HG03196 (cell line): Measurements from ENCODE around the gene ZBTB32.
"Not testable (repeated sequence)": the region's sequence is repeated elsewhere in the genome, so short reads cannot be mapped to it uniquely, and the experiment has no call there.

ENCODE experiments used
- ATAC-seq: cut with Tn5 transposase; IDR thresholded peaks from one replicate; pipeline ENCODE4 v1.9.1; 2021; ENCODE audit not compliant: unreplicated experiment

Gene ZBTB32

GRCh38 chr19:35719402-35720162, 15.2 kb downstream of the ZBTB32 start:
- no peak for ATAC-seq

- ATAC-seq, result no peak
These were observed 15.8 kb downstream of the ZBTB32 start for GRCh38 chr19:35720163-35720524.

GRCh38 chr19:35720648-35721047, 16.3 kb downstream of the ZBTB32 start:
- ATAC-seq, result no peak

DNA sequence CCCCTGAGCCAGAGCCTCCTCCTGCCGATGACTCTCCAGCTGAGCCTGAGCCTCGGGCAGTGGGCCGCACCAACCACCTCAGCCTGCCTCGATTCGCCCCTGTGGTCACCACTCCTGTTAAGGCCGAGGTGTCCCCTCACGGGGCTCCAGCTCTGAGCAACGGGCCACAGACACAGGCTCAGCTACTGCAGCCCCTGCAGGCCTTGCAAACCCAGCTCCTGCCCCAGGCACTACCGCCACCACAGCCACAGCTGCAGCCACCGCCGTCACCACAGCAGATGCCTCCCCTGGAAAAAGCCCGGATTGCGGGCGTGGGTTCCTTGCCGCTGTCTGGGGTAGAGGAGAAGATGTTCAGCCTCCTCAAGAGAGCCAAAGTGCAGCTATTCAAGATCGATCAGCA, 17.0 kb downstream of the ZBTB32 start:
- no peak for ATAC-seq

- no peak for ATAC-seq
These were observed 18.1 kb downstream of the ZBTB32 start for GRCh38 chr19:35722461-35722860.

- no peak for ATAC-seq
These were observed 18.5 kb downstream of the ZBTB32 start for GRCh38 chr19:35722897-35723296.

- ATAC-seq, result no peak
These were observed 19.3 kb downstream of the ZBTB32 start for GRCh38 chr19:35723671-35724070.

DNA sequence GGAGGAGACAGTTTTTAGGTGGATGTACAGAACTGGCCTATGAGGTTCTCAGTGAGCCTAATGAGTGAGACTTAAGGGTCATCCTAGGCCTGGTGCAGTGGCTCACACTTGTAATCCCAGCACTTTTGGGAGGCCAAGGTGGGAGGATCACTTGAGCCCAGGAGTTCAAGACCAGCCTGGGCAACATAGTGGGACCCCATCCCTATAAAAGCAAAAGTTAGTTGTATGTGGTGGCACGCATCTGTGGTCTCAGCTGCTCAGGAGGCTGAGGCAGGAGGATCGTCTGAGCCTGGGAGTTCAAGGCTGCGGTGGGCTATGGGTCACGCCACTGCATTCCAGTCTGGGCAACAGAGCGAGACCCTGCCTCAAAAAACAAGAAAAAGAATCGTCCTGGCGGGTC, 19.8 kb downstream of the ZBTB32 start:
- not testable (repeated sequence) for ATAC-seq

DNA sequence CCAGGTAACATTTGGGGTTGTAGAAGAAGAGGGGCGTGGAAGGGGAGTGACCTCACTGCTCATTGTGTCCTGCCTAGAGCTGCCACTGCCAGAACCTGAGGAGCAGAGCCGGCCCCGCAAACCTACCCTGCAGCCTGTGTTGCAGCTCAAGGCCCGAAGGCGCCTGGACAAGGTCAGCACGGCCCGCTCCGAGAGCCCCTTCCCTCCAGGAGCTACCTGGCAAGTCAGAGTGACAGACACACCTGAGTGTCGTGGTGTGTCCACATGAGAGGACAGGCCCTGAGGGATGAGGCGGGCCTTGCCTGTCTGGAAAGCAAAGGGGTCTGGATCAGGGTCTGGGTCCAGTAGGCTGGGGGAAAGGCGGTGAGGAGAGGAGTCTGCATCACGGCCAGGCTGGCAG, 20.2 kb downstream of the ZBTB32 start:
- no peak for ATAC-seq

GRCh38 chr19:35725216-35725861, 21.0 kb downstream of the ZBTB32 start:
- no peak for ATAC-seq

GRCh38 chr19:35727053-35727955, 22.9 kb downstream of the ZBTB32 start:
- ATAC-seq, result no peak

GRCh38 chr19:35727956-35728706, 23.8 kb downstream of the ZBTB32 start:
- no peak for ATAC-seq

- ATAC-seq, result no peak
These were observed 24.7 kb downstream of the ZBTB32 start for GRCh38 chr19:35729021-35729420.

DNA sequence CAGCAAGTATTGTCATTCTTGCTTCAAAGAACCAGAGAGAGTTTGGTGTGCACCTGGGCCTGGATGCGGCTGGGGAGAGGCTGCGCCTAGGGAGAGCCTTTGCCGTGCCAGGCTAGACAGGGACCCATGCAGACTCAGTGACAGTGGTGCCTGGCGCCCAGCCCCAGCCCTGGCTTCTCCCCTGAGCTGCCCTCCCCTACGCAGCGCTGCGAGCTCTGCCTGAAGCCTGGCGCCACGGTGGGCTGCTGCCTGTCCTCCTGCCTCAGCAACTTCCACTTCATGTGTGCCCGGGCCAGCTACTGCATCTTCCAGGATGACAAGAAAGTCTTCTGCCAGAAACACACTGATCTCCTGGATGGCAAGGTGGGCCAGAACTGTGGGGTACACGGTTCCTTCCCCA, 25.4 kb downstream of the ZBTB32 start:
- ATAC-seq, result no peak

DNA sequence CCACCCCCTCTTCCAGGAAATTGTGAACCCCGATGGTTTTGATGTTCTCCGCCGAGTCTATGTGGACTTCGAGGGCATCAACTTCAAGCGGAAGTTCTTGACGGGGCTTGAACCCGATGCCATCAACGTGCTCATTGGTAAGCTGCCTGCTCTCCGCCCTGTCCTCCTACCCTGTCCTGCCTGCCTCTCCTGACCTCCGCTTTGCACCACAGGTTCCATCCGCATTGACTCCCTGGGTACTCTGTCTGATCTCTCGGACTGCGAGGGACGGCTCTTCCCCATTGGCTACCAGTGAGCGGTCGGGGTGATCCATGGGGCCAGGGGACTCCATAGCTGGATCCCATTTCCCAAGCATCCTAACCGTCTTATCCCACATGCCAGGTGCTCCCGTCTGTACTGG, 26.0 kb downstream of the ZBTB32 start:
- no peak for ATAC-seq

DNA sequence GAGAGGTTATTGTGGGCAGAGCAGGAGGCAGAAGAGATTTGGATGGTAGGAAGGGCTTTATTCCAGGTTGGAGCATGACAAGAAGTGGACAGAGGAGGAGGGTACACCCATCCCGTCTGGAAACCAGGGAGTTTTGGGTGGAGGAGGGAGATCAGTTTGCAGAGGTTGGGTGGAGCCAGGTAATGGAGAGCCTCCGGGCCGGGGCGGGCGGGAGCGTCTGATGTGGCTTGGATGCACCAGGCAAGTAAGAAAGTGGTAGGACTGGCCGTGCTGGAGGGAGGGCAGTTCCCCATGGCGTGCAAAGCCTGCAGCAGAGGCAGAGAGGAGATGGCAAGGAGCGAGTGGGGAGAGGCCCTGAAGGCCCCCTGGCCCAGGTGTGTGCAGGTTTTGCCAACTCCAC, 27.0 kb downstream of the ZBTB32 start:
- ATAC-seq, result no peak

DNA sequence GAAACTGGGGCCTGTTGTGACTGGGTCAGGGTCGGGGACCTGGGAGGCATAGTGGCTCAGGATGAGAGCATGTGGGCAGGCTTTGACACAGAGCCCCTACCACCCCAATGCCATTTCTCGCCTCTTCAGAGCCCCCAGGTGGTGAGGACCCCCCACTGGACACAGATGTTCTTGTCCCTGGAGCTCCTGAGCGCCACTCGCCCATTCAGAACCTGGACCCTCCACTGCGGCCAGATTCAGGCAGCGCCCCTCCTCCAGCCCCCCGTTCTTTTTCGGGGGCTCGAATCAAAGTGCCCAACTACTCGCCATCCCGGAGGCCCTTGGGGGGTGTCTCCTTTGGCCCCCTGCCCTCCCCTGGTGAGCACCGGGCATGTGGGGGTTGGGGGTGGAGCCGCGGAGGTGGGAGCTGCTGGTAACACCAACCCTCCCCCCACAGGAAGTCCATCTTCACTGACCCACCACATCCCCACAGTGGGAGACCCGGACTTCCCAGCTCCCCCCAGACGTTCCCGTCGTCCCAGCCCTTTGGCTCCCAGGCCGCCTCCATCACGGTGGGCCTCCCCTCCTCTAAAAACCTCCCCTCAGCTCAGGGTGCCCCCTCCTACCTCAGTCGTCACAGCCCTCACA, 27.5 kb downstream of the ZBTB32 start:
- ATAC-seq, result no peak

DNA sequence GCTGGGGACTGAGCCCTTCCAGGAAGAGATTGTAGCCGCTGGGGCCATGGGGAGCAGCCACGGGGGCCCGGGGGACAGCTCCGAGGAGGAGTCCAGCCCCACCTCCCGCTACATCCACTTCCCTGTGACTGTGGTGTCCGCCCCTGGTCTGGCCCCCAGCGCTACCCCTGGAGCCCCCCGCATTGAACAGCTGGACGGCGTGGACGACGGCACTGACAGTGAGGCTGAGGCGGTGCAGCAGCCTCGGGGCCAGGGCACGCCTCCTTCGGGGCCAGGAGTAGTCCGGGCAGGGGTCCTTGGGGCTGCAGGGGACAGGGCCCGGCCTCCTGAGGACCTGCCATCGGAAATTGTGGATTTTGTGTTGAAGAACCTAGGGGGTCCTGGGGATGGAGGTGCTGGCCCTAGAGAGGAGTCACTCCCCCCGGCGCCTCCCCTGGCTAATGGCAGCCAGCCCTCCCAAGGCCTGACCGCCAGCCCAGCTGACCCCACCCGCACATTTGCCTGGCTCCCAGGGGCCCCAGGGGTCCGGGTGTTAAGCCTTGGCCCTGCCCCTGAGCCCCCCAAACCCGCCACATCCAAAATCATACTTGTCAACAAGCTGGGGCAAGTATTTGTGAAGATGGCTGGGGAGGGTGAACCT, 28.3 kb downstream of the ZBTB32 start:
- no peak for ATAC-seq

GRCh38 chr19:35733180-35734125, 29.1 kb downstream of the ZBTB32 start:
- ATAC-seq, result no peak
